Loucy (cell line): ENCODE data around the gene CADM3.

Experiments
- H2AFZ ChIP-seq: fragments of 200-600 bp; sonication (generic); 2 replicates; pipeline ENCODE4 v1.6.0; 2016; ENCODE audit warnings: antibody characterized with exemption, mild to moderate bottlenecking, low read length, moderate library complexity
- H3F3A ChIP-seq: fragments of 200-600 bp; 2 replicates; pipeline ENCODE4 v1.6.0; 2016; ENCODE audit warnings: antibody characterized with exemption, low read depth, mild to moderate bottlenecking
- H3K27me3 ChIP-seq: fragments of 200-600 bp; sonication (generic); 2 replicates; pipeline ENCODE4 v1.6.1; 2014; ENCODE audit warnings: low read length, mild to moderate bottlenecking; ENCODE audit not compliant: insufficient read depth, poor library complexity, severe bottlenecking
- H3K36me3 ChIP-seq: fragments of 200-600 bp; sonication (generic); 2 replicates; pipeline ENCODE4 v1.6.1; 2016; ENCODE audit warnings: low read length; ENCODE audit not compliant: insufficient read depth
- H3K4me1 ChIP-seq: fragments of 200-600 bp; sonication (generic); 2 replicates; pipeline ENCODE4 v1.5.1; 2014; ENCODE audit warnings: low read length, mild to moderate bottlenecking; ENCODE audit not compliant: insufficient read depth, poor library complexity, severe bottlenecking
- H3K4me2 ChIP-seq: fragments of 200-600 bp; sonication (generic); 2 replicates; pipeline ENCODE4 v1.6.0; 2014; ENCODE audit warnings: antibody characterized with exemption, low read length, low read depth, mild to moderate bottlenecking; ENCODE audit not compliant: poor library complexity, severe bottlenecking
- H3K4me3 ChIP-seq: fragments of 200-600 bp; sonication (generic); 2 replicates; pipeline ENCODE4 v1.5.1; 2014; ENCODE audit warnings: low read length, mild to moderate bottlenecking, mixed read lengths; ENCODE audit not compliant: poor library complexity, severe bottlenecking
- H3K79me2 ChIP-seq: fragments of 200-600 bp; sonication (generic); 2 replicates; pipeline ENCODE4 v1.6.1; 2014; ENCODE audit warnings: low read length; ENCODE audit not compliant: insufficient read depth
- H3K9ac ChIP-seq: fragments of 200-600 bp; sonication (generic); 2 replicates; pipeline ENCODE4 v1.6.0; 2014; ENCODE audit warnings: mild to moderate bottlenecking, low read depth, low read length, moderate library complexity; ENCODE audit not compliant: poor library complexity, severe bottlenecking
- H3K9me2 ChIP-seq: fragments of 200-600 bp; sonication (generic); replicated peaks from 2 replicates; pipeline ENCODE4 v1.6.1; 2016; ENCODE audit warnings: low read depth, low read length, mixed read lengths
- H3K9me3 ChIP-seq: fragments of 200-600 bp; sonication (generic); 2 replicates; pipeline ENCODE4 v1.6.1; 2014; ENCODE audit warnings: mild to moderate bottlenecking, antibody characterized with exemption, low read length, low read depth; ENCODE audit not compliant: insufficient read depth
- H4K20me1 ChIP-seq: fragments of 200-600 bp; sonication (generic); 2 replicates; pipeline ENCODE4 v1.6.0; 2014; ENCODE audit warnings: antibody characterized with exemption, low read length, mild to moderate bottlenecking; ENCODE audit not compliant: insufficient read depth, poor library complexity, severe bottlenecking
- CTCF ChIP-seq: fragments of 200-600 bp; sonication (generic); conservative IDR thresholded peaks from 2 replicates; pipeline ENCODE4 v1.5.1; 2014; ENCODE audit warnings: mild to moderate bottlenecking, antibody characterized with exemption, low read length
- EZH2phosphoT487 ChIP-seq: fragments of 200-600 bp; IDR thresholded peaks from 2 replicates; pipeline ENCODE4 v1.6.1; 2018; ENCODE audit warnings: antibody characterized with exemption, mild to moderate bottlenecking, moderate library complexity, borderline replicate concordance

Gene CADM3

GRCh38 chr1:159206110-159206509 is 34.7 kb downstream of the CADM3 start:
- Histone ChIP-seq H3K9ac (no peak overlapping the region), H3K4me2 (no peak overlapping the region), H3K4me1 (peaks cover 15% of the 10 kb centered on the region), H3K79me2 (no peaks in the 10 kb centered on the region), H3K27me3 (peaks cover 4% of the 10 kb centered on the region), H2AFZ (no peak overlapping the region), H4K20me1 (no peaks in the 10 kb centered on the region), H3K9me3 (no peaks in the 10 kb centered on the region), H3K4me3 (no peak overlapping the region), H3F3A (no peaks in the 10 kb centered on the region), H3K36me3 (no peaks in the 10 kb centered on the region), H3K9me2 (no peaks in the 10 kb centered on the region)
- TF ChIP-seq CTCF (no peak), EZH2phosphoT487 (no peak)

- Histone ChIP-seq H3K9ac (no peak overlapping the region), H3K9me3 (no peaks in the 10 kb centered on the region), H3K27me3 (peaks cover 4% of the 10 kb centered on the region), H4K20me1 (no peaks in the 10 kb centered on the region), H3F3A (no peaks in the 10 kb centered on the region), H3K36me3 (no peaks in the 10 kb centered on the region), H3K4me2 (no peak overlapping the region), H3K79me2 (no peaks in the 10 kb centered on the region), H3K9me2 (no peaks in the 10 kb centered on the region), H2AFZ (no peak overlapping the region), H3K4me3 (no peak overlapping the region), H3K4me1 (peaks cover 6% of the 10 kb centered on the region)
- TF ChIP-seq EZH2phosphoT487 (no peak), CTCF (no peak)
These were observed 35.7 kb downstream of the CADM3 start for GRCh38 chr1:159207080-159207479.

- Histone ChIP-seq H3K4me3 (no peak overlapping the region), H3K27me3 (peaks cover 4% of the 10 kb centered on the region), H3K4me2 (no peak overlapping the region)
These were observed 36.4 kb downstream of the CADM3 start for GRCh38 chr1:159207774-159208173.

More at GRCh38 chr1:159207774-159208173, 36.4 kb downstream of the CADM3 start:
- H4K20me1 ChIP-seq, result no peaks in the 10 kb centered on the region
- H3K9ac ChIP-seq, result no peak overlapping the region
- no peaks in the 10 kb centered on the region for H3K79me2 ChIP-seq
- no peaks in the 10 kb centered on the region for H3K4me1 ChIP-seq
- H3K9me3 ChIP-seq, result no peaks in the 10 kb centered on the region
- no peaks in the 10 kb centered on the region for H3F3A ChIP-seq
- TF ChIP-seq EZH2phosphoT487 (no peak), CTCF (no peak)
- H3K36me3 ChIP-seq, result no peaks in the 10 kb centered on the region
- no peak overlapping the region for H2AFZ ChIP-seq
- H3K9me2 ChIP-seq, result no peaks in the 10 kb centered on the region
